Daoy (cell line): ENCODE results near the gene CNKSR1. TPM values are rescaled to one million over a fixed set of nuclear protein-coding genes. Genes with fewer than 3 reads are reported as not detected.
"Not testable (repeated sequence)": the region's sequence is repeated elsewhere in the genome, so short reads cannot be mapped to it uniquely, and the experiment has no call there.

ENCODE experiments used
- DNase-seq: peaks from one replicate; pipeline ENCODE4 v3.0.0-alpha.2; 2015; ENCODE audit warnings: low read depth
- total RNA-seq: library from RNA; depleted of rRNA; stranded (reverse); fragments of >200 nt; shearing (Covaris generic); gene quantifications from 2 replicates; pipeline ENCODE4 v1.2.3, GENCODE V29; 2014; rRNA removed

CNKSR1 gene
- total RNA-seq, 1 experiment from 2014 or later = 1.3 TPM

DNA sequence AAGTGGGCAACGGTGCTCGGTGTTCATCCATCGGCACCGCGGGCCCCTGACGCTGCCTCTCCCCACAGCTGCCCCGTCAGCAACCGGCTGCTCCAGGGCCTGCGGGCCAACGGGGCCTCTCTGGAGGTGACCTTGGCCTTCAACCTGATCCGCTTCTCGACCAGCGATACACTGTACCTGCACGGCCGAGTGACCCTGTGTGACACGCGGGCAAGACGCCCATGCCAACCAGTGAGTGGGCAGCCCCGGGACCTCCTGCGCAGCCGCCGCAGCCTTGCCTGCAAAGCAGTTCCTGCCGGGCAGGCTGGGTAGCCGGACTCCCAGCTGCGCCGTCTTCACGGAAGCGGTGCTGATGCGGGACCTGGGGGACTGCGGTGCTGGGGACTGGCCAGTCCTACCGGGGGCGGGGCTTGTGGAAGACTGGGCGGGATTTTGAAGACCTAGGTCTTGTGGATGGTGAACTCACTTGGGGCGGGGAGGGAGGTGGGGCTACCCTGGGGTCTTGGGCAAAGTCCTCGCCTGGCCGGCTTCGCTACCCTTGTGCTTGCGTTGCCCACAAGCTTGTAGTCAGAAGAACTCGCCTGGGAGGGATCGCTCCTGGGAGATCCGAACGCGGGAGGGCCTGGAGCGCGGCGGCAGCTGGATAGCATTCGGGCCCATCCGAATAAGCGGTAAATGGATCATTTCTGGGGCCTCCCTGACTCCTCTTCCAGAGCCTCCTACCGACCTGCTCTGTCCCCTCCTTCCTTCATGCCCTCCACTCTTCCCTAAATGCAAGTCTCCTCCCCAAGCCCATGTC lies 47.9 kb downstream of the CNKSR1 start:
- peak; percentile 23 for DNase-seq

DNA sequence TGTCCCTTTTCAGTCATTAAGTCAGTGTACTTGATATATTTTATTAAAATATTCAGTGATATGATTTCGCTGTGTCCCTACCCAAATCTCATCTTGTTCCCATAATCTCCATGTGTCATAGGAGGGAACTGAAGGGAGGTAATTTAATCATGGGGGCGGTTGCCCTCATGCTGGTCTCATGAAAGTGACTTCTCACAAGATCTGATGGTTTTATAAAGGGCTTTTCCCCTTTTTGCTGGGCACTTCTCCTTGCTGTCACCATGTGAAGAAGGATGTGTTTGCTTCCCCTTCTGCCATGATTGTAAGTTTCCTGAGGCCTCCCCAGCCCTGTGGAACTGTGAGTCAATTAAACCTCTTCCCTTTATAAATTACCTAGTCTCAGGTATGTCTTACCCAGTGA lies 53.4 kb downstream of the CNKSR1 start:
- not testable (repeated sequence) for DNase-seq

DNA sequence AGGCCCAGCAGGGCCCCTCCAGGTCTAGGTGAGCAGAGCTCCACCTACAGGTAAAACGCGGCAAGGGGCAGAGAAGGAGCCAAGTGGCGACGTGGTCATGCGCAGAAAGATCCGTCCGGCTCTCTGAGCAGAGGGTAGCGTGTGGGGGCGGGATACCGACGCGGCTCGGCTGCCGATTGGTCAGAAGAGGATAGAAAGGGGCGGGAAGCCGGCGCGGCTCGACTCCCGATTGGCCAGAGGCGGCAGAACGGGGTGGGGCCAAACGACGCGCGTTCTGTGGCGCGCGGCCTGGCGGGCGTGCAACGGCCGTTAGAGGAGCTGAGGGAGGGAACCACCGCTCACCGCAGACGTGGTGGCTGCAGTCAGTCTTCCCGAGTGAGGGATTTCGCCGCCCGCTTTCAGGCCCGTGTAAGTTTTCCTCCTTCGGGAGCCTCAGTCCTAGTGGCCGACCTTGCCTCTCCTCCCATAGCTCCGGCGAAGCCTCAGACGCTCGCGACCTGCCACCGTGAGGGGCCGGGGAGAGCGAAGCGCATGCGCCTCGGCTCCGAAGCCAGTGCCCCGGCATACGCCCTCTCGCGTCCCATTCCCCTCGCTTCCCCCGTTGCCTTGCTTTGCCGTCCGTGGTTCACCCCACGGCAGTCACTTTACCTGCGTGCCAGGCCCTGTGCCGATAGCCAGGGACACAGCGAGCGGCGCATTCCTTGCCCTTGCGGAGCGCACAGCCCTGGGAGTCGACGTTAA lies 56.8 kb downstream of the CNKSR1 start, which contains the start of gene CEP85:
Gene CEP85 (plus strand): TSS at position 298 of the 741 bp plus-strand sequence. CDS start 5,584 bp downstream, outside the sequence.
- peak; percentile 98 for DNase-seq

DNA sequence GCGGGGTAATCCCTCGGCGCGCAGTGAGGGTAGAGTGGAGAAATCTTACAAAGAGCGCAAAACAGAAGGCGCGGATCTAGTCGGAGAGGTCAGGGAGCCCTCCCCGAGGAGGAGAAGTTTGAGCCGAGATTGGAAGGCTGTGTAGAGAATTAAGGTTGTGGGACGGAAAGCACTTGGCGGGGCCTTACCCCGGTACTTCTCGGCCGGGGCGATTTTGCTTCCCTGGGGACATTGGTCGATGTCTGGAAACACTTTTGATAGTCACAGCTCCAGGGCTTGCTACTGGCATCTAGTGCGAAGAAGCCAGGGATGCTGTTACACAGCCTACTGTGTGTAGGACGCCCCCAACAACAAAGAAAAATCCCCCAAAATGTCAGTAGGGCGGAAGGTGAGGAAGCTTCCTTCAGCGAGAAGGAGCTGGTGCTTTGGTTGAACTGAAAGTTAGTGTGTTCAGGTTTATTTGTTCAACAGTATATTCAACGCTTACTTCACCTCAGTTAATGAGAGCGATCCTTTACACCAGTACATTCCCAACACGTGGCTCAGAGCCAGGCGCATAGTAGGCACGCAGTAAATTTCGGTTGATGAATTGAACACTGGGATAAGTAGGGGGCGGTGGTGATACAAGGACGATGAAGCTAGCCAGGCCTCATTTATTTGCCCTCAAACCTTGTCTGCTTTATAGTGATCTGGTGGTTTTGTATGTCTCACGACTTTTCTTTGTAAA lies 57.5 kb downstream of the CNKSR1 start:
- DNase-seq = peak; percentile 46

DNA sequence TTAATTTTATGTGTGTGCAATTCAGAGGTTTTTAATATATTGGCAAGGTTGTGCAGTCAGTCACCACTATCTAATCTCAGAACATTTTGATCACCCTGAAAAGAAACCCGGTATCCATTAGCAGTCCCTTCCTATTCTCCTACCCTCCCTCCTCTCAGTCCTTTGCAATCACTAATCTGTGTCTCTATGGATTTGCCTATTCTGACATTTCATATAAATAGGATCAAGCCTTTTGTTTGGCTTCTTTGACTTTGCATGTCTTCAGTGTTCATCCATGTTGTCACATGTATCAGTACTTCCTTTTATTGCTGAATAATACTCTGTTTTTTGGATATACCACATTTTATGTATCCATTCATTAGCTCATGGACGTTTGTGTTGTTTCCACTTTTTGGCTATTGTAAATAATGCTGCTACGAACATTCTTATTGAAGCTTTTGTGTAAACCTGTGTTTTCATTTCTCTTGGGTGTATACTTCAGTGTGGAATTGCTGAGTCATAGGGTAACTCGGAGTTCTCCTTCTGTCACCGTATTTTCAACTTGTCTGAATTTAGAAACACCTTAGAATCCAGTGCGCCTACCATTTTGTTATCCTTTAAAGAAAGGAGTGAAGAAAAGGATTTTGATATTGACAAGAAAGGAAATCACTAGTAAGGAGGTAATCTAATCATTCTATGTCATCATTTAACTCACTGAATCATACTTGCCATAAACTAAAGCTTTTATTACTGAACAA lies 60.1 kb downstream of the CNKSR1 start:
- peak; percentile 20 for DNase-seq

Other genes starting within 250 kb of the CNKSR1 start
- 7.7 and 9.0 TPM in 2 replicates for gene PAFAH2, start 179.4 kb upstream of the CNKSR1 start, total RNA-seq
- gene EXTL1, start 155.7 kb upstream of the CNKSR1 start, total RNA-seq = 0.06 and 0.15 TPM in 2 replicates
- 0.18 TPM in 1 of 2 replicates, not detected in the other for gene SLC30A2, start 131.4 kb upstream of the CNKSR1 start, total RNA-seq
- not detected in 2 replicates for gene TRIM63, start 109.9 kb upstream of the CNKSR1 start, total RNA-seq
- gene PDIK1L, start 65.7 kb upstream of the CNKSR1 start, total RNA-seq = 9.4 and 12.2 TPM in 2 replicates
- 0.51 TPM in 1 of 2 replicates, not detected in the other for gene FAM110D, start 18.4 kb upstream of the CNKSR1 start, total RNA-seq
- gene C1orf232, start 8.5 kb upstream of the CNKSR1 start, total RNA-seq = not detected in 2 replicates
- 14.5 and 39.7 TPM in 2 replicates for gene ZNF593, start 7.6 kb upstream of the CNKSR1 start, total RNA-seq
- not detected in 2 replicates for gene ZNF593OS, start 5.7 kb upstream of the CNKSR1 start, total RNA-seq
- not detected in 2 replicates for gene CATSPER4, start 13.1 kb downstream of the CNKSR1 start, total RNA-seq
- 27.4 and 34.5 TPM in 2 replicates for gene CEP85, start 56.7 kb downstream of the CNKSR1 start, total RNA-seq
- 50.6 and 66.8 TPM in 2 replicates for gene SH3BGRL3, start 102.6 kb downstream of the CNKSR1 start, total RNA-seq
- 6.0 and 9.0 TPM in 2 replicates for gene UBXN11, start 129.1 kb downstream of the CNKSR1 start, total RNA-seq
- gene CD52, start 140.5 kb downstream of the CNKSR1 start, total RNA-seq = not detected in 2 replicates
- 0.34 and 0.51 TPM in 2 replicates for gene CRYBG2, start 176.6 kb downstream of the CNKSR1 start, total RNA-seq
- not detected in 2 replicates for gene ZNF683, start 195.3 kb downstream of the CNKSR1 start, total RNA-seq
- 0.86 TPM in 1 of 2 replicates, not detected in the other for gene LIN28A, start 233.3 kb downstream of the CNKSR1 start, total RNA-seq